Stimulated activated CD8-positive, alpha-beta memory T cell treated with anti-CD3 and anti-CD28 coated beads, Interleukin-2, amount 100 ng/mL, for 48 hours (primary cell): ENCODE results near the gene AP1S1.
A peak's percentile ranks its signal among the peaks of the same experiment; 100 is the strongest.

Experiments used
- DNase-seq, 2 donors: peaks; one replicate each; pipeline ENCODE4 v3.0.0-alpha.2; 2020; ENCODE audit warnings: low read depth in 2 of 2

Gene AP1S1

DNA sequence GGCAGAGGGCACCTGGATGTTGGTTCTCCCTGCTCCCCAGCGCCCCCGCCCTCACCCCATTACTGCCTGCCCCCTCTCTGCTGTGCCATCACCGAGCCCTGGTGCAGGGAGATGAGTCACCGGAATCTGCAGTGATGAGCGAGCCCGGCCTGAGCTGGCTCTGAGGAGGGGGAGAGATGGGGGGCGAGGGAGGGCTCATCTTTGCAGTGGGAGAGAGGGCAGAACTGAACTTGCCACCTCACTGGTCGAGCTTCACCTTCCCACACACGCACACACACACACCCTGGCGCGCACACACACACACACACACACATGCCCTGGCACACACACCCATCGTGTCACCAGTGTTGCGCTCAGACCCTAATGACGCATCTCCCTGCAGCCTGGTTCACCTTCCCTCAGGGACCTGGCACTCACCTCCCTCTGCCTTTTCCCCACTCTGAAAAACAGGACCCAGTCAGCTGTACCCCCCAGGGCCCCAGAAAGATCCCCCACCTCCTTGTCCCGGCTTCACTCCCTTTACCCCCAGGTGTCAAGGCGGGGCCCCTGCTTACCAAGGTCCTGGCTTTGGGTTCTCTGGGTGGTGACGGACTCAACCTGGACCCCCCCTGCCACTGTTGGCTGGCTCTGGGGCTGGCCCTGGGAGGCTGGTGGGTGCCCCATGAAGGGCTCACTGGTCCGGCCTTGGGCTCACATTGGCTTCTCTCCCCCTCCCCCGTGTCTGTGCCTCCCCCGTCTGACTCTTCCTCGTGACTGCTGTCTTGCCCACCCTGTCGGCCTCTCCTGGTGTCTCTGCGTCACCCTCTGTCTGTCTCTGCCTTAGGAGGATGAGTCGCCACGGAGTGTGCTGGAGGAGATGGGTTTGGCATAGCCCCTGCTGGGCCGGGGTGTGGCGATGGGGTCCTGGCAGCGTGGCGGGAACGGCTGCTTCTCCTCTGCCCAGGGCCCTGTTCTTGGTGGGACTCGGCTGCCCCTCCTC, 5.7 kb downstream of the AP1S1 start:
- no peak for DNase-seq

DNA sequence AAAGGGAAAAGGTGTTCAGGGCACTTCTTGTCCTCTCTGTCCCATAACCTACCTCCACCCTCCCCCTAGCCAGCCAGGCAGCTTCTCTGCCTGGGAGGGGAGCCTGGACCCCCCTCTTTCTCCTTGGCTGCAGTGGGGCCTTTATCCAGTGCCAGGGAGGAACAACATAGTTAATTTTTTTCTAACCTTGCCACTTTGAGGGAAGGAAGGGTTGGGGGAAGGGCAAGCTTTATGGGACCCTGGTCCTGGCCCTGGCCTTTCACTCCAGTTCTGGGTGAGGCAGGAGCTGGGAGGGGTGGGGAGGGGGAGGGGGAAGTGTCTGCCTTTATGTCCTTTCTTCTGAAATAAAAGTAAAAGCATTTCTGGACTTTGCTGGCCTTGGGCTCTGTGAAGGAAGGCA, 6.6 kb downstream of the AP1S1 start:
- no peak for DNase-seq

DNA sequence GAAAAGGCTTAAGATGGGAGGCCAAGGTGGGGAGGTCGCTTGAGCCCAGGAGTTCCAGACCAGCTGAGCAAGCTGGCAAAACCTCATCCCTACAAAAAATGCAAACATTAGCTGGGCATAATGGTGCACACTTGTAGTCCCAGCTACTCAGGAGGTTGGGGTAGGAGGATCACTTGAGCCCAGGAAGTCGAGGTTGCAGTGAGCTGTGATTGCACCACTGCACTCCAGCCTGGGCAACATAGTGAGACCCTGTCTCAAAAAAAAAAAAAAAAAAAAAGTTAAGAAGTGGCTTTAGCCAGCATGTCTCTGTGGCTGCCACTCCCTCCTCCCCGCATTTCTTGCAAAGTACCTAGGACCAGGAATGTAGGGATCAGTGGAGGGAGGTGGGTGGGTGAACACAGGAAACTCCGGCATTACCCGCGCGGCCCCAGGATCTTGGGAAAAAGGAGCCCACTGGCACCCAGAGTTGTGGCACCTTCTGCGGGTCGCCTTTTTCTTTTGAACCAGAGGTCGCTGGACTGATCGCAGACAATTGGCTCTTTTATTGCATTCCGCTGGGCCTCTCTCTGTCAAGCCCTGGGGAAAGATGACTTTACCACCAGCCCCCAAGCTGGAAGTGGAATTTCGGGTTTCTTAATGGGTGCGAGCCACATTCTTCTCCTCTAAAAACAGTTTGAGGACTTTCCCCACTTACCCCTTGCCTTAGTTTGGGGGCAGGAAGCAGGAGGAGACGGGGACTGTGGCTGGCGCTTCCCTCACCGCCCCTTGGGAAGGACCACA, 7.6 kb downstream of the AP1S1 start:
- DNase-seq = no peak

DNA sequence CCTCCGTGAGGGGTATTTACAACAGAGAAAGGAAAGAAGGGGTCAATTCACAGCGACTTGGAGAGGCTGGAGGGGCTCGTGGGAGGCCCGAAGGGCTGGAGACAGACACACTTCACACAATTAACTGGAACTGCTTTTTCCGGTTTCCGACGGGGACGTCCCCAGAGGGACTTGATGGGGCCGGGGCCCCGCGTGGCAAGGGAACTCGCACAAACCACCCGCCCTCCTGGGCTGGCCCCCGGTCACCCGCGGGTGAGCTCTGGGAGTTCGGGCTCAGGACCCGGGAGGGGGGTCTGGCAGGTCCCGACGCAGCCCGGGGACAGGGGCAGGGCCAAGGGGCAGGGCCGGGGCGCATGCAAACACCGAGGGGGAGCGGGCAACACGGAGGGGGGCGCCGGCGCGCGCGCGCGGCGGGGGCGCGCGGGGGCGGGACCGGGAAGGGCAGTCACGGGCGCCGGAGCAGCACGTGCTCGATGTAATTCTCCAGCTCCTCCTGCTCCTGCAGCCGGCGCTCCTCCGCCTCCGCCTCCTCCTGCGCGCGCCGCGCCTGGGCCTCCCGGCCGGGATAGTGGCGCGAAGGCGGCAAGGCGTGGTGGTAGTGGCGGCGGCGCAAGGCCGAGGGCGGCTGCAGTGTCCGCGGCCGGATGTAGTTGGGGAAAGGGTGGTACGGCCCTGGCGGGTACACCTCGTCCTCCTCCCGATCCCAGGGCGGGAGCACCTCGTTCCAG, 8.4 kb downstream of the AP1S1 start:
- no peak for DNase-seq

DNA sequence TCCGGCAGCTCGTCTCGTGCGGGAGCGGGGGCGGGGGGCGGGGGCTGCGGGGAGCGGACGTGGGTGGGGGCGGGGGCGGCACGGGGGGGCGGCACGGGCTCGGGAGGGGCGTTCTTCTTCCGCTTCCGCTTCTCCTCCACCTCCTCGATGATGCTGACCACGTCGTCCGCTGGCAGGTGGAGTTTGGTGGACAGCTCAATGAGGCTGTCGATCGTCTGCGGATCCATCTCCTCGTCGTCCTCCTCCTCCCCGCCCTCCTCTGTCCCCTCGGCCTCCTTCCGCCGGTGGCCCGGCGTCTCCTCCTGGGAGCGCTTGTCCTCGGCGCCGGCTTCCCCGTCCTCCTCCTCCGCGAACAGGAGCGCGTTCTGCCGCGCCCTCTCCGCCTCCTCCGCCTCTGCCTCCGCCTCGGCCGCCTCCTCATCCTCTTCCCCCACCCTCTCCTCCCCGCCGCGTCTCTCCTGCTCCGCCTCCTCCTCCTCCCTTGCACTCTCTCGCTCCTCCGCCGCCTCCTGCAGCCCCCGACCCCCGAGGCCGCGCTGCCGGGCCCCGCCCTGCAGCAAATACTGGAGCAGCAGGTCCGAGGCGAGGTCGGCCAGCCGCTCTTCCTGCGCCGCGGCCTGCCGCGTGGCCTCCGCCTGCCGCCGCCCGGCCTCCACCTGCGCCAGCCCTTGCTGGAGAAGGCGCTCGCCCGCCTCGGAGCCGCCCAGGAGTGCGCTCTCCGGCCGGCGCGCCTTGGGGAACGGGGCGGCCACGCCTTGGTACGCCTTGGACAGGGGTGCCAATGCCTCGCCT, 9.2 kb downstream of the AP1S1 start:
- no peak for DNase-seq

DNA sequence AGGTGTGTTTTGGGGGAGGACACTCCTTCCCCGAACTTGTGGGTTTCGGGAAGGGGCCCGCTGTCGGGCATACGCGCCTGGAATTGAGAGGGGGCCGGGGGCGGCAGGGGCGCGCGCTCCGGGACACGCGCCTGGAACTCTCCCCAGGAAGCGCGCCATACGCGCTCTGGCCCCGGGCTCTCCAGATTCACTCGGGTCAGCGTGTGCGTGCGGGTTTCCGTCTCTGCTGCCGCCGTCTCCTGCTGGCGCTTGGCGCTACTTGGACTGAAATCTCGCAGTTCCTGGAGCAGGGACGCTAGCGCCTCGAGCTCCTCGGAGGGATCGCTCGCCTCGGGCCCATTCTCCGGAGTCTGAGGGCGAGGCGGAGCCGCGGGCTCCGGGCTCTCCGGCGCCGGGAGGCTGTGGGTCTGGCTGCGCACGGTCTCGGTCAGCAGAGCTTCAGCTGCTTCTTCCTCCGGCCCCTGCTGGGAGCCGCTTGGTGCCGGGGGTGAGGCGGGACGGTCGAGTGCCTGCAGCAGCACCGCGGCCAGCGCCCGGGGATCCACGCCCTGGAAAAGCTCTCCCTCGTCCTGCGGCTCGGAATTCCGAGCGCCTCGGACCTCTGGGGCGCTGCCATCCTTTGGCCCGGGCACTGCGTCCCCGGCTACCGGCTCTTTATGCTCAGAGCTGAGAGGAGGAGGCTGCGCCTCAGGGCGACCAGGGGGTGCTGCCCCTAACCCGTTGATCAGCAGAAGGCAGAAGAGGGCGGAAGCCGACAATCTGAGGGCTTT, 10.0 kb downstream of the AP1S1 start:
- DNase-seq = no peak

DNA sequence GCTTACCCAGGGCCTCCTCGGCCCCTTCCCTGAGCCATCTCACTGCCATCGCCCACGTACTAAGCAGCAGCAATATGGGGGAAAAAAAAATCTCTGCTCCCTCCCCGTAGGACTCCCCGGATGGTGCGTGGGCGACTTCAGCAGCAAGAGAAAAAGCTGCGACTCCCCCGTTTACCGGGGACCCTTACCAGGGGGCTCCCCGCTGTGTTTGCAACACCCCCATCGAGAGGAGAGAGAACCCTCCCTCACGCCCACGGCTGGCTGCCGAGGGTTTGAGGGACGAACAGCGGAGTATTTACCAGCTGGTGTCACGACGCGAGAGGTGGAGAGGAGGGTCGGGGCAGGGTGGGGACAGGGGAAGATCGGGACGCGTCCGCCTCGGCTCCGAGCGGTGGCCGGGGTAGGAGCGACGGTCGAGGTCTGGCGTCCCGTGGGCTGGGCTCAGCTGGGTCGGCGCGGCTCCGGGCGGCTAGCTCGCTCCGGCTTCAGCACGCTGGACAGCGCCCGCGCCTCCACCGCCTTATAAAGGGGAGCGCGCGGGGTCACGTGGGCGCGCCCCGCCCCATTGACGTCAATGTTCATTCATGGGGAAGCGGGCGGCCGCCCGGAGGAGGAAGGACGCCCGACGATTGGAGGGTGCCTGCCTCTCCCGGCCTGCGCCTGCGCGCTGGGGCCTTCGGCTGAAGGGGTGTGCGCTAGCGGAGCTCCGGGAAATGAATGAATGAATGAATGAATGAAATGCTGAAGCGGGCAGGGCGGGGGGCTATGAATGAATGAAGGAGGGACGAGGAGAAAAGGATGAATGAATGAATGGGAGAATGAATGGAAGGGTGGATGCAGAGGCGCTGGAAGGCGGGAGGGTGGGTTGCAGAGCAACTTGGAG, 11.0 kb downstream of the AP1S1 start, which contains the start of gene VGF:
TSS of gene VGF (minus strand) at position 495 of the 883 bp plus-strand sequence. CDS start 726 bp downstream, outside the sequence.
- peak; percentile 91 for DNase-seq

DNA sequence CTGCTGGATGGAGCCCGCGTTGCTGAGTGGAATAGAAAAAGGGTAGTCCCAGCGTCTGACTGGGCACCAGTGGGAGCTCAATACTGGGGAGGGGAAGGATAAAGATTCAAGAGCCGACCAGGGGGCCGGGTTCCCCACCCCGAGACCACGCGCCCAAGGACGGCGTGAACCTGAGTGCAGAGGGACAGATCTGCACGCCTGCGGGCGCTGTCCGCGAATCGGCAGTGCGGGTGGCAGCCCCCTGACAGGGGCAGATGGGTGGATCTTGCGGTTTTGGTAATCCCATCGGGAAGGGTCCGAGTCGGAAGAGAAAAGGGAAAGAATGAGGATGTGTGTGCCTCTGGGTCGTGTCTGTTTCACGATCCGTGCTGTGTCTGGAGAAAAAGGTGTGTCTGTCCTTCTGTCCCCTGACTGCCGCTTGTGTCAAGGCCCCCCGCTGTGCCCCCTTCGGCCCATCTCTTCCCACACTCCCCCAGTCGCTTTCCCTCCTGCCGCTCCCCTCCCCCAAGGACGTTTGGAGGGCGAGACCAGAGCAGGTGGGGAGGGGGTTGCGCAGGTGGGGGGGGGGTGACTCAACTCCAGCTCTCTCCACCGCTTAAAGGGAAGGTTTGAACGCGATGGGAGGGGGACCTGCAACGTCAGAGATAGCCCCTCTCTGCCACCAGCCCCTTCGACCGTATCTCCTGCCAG, 11.8 kb downstream of the AP1S1 start:
- DNase-seq = no peak

DNA sequence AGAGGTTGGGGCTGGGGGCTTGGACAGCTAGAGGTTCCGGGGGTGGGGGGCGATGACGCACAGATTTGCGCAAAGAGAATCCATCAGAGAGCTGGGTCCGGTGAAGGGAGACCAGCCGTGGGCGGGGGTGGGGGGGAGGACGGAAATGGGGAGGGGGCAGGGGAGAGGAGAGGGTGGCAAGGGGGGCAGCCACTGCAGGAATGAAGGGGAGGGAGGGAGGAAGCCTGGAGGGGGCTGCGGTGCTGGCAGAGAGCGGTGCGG, 12.3 kb downstream of the AP1S1 start:
- no peak for DNase-seq

DNA sequence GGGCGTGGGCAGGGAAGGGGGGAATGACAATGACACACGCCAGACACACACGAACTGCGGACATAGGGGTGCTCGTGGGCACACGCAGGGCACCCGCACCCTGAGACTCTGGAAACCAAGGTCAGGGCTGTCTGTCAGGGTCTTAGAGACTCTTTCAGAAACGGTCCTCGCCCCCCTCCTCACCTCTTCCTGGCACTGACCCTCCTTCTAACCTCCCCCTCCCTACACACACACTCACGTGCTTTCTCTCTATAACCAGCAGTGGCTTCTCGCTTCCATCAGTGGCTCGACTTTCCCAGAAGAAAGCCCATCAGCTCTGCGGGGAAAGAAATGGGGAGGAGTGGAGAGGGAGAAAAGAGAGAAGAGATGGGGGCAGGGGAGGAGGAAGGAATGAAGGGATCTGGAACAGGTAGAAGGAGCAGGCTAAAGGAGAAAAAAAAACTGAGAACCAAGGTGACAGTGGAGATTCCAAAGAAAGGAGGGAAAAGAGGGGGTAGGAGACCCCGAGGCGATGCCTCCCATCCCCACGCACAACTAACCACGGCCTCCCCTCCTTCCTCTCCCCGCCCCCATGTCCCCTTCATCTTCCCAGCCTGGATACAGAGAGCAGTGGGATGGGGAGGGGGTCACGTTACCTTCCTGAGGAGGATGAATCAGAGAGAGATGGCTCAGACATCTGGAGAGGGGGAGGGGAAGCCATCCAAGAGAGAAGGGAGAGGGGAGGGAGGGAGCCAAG, 12.8 kb downstream of the AP1S1 start:
- DNase-seq = no peak

DNA sequence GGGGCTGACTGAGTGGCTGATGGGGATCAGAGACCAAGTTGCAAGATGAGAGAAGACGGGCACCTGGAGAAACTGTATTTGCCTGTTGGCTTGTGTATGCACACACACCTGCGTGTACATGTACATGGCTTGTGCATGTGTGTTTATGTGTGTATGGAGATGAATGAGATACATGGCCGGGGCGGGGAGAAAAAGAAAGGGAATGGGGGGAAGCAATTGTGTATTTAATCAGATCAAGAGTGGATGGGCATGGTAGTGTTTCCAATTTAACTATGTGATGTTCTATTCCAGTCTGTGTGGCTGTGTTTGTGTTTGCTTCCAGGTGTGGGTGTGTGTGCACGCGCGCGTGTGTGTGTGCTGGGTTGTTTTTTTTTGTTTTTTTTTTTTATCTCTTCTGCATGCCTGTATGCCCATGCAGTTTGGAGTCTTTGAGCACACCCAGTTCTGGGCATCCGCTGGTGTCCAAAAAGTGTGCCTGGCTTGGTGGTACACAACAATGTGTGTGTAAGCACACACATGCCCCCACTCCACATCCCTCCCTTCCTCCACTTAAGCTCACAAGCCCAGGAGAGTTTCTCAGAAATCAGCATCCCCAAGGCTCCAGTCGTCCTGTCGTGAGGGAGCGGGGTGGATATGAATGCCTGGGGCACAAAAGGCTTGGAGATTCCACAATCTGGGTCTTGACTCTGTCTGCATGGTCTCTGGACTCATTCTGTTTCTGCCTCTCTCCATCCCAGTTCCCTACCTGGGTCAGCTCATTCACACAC, 13.6 kb downstream of the AP1S1 start:
- DNase-seq = no peak

DNA sequence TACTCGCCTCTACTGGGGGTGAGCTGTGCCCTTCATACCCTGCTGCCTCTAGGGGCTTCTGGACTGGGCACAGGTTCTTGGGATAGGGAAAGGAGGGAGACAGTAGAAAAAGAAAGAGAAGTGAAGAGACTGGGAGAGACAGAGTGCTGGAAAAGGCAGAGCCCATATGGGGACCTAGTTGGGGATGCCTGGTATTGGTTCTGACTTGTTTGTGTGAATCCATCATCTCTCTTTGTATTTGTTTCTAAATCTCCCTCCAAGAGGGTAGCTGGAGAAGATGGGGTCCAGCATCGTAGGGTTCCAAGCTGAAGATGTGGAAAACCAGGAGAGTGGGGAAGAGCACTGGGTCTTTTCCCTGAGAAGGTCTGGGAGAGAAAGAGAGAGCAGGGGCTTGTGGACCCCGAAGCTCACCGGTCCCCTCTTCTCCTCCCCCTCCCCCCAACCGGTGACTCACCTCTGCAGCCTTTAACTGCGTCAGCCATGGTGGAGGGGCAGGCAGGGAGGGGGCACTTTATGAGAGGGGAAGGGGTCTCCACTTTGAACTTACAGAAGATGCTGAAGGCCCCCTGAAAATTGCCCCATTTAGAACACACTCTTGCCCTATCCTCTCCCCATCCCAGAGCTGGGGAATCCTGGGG, 14.3 kb downstream of the AP1S1 start:
- DNase-seq = no peak

DNA sequence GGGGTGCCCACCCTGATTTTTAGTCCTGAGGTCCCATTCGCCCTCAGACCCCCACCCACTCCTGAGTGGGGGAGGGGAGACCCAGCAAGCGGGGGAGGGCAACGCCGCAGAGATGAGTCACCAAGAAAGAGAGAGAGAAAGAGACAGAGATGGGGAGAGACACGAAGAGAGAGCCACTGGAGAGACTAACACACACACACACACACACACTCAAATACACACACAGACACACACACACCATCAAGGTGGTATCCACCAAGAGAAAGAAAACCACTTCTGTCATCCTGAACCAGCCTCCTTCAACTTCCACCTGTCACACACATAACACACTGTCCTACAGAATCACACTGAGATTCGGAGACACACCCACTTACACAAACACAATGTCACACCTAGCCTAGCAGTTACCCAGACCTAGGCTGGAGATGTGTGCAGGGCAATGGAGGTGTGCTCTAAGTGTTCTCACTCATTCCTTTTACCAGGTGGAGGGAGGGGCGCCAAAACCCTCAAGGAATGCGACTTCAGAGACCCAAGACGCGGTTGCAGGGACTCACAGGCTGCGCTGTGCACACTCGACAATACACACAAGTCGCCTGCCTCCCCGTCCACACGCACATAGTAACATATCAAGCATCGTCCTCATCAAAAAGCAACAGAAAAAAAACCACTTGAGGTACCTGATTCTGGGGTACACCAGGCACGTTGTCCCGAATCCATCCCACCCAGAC, 15.0 kb downstream of the AP1S1 start:
- no peak for DNase-seq

DNA sequence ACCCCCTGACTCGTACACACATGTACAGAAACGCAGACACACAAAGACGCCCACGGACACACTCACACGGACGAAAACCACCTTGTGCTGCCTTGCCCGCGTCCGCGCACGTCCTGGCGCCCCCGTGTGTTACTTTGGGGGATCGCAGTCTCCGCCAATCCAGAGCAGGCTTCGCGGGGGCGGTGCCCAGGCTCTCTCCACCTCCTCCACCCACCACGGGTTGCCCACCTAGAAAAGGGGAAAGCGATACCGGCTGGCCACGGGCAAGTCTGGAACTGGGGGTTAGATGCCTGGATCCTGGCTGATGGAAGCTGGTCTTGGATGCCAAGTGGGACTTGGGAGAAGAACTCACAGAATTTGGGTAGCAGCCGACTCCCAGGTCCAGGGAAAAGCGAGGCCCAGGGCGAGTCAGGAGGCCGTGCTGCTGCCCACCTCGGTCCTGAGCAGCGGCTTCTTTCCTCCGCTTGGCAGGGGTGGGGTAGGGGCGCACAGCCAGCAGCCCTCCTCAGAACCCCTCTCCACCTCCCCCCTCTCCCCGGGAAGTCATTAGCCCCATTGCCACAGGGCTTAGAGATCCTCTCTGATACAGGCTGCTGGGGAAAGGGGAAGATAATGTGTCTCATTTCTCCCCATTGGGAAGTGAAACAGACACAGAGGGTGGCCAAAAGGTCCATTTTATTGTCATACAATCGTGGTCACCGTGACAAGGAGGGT, 15.7 kb downstream of the AP1S1 start:
- peak; percentile 71 to 81 for DNase-seq

DNA sequence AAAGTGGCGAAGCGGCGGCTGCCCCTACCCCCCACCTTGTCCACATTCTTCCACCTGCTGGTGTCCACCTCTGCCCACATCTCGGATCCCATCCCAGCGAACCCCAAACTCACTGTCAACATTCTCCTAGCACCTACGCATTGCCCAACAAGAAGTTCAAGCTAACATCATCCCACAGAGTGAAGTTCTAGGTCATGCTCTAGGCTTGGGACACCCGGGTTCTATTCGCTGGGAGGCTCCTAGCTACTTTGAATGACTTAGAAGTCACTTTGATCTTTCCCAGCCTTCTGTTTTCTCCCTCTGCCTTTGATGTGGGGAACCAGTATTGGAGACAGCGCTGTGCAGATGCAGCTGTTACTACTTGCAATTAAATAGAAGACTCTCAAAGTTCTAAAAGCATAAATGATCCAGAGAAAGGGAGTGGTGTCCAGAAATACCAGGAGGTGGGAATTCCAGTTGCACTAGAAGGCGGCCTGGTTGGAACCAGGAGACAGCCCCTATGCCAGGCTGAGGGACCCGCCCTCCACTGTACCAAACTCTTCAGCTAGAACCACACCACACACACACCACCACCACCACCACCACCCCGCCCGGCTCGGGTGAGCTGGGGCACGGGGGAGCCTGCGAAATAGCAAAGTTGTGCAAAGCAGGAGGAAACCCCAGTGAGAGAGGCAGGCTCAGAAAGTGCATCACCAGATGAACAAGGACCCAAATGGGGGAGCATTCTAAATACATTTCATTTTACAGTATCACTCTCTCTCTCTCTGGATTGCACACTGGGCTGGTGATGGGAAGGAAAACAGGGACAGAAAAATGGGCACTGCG, 16.6 kb downstream of the AP1S1 start:
- no peak for DNase-seq
